HUES6 (cell line): Measurements from ENCODE around the gene MITF.

Experiments
- H3K27ac ChIP-seq: 2 replicates; pipeline ENCODE4 v1.7.0; 2013; ENCODE audit warnings: low read depth, mild to moderate bottlenecking, low read length, inconsistent platforms
- H3K27me3 ChIP-seq: 2 replicates; pipeline ENCODE4 v1.6.1; 2013; ENCODE audit warnings: low read length; ENCODE audit not compliant: control insufficient read depth, insufficient read depth
- H3K36me3 ChIP-seq: 2 replicates; pipeline ENCODE4 v1.6.1; 2013; ENCODE audit warnings: low read length; ENCODE audit not compliant: control insufficient read depth, insufficient read depth
- H3K4me1 ChIP-seq: 2 replicates; pipeline ENCODE4 v1.6.1; 2013; ENCODE audit warnings: low read length; ENCODE audit not compliant: control insufficient read depth, insufficient read depth
- H3K4me3 ChIP-seq: 2 replicates; pipeline ENCODE4 v1.5.1; 2013; ENCODE audit warnings: low read depth, low read length
- H3K9ac ChIP-seq: one replicate; pipeline ENCODE4 v1.6.1; 2013; ENCODE audit warnings: mild to moderate bottlenecking, low read length
- H3K9me3 ChIP-seq: 2 replicates; pipeline ENCODE4 v1.6.1; 2013; ENCODE audit warnings: low read depth, low read length; ENCODE audit not compliant: control insufficient read depth, insufficient read depth

Gene MITF

GRCh38 chr3:69815970-69816369 lies 76.7 kb downstream of the MITF start:
- no peaks in the 10 kb centered on the region for H3K4me1 ChIP-seq
- no peak overlapping the region for H3K4me3 ChIP-seq
- H3K9ac ChIP-seq, result no peak overlapping the region
- no peaks in the 10 kb centered on the region for H3K36me3 ChIP-seq
- H3K27me3 ChIP-seq, result no peaks in the 10 kb centered on the region
- H3K9me3 ChIP-seq, result no peaks in the 10 kb centered on the region
- H3K27ac ChIP-seq, result no peak overlapping the region

- Histone ChIP-seq H3K4me1 (no peaks in the 10 kb centered on the region), H3K9me3 (no peaks in the 10 kb centered on the region), H3K4me3 (no peak overlapping the region), H3K9ac (no peak overlapping the region), H3K36me3 (no peaks in the 10 kb centered on the region), H3K27ac (no peak overlapping the region), H3K27me3 (no peaks in the 10 kb centered on the region)
These were observed 78.7 kb downstream of the MITF start for GRCh38 chr3:69817988-69818387.

GRCh38 chr3:69819282-69819681 lies 80.0 kb downstream of the MITF start:
- Histone ChIP-seq H3K36me3 (no peaks in the 10 kb centered on the region), H3K9ac (no peak overlapping the region), H3K4me1 (no peaks in the 10 kb centered on the region), H3K27me3 (no peaks in the 10 kb centered on the region), H3K9me3 (no peaks in the 10 kb centered on the region), H3K4me3 (no peak overlapping the region), H3K27ac (no peak overlapping the region)

GRCh38 chr3:69821133-69821532 lies 81.9 kb downstream of the MITF start:
- no peak overlapping the region for H3K27ac ChIP-seq
- no peaks in the 10 kb centered on the region for H3K4me1 ChIP-seq
- no peaks in the 10 kb centered on the region for H3K36me3 ChIP-seq
- H3K4me3 ChIP-seq, result no peak overlapping the region
- no peaks in the 10 kb centered on the region for H3K27me3 ChIP-seq
- H3K9me3 ChIP-seq, result no peaks in the 10 kb centered on the region
- H3K9ac ChIP-seq, result no peak overlapping the region

GRCh38 chr3:69823743-69824142 lies 84.5 kb downstream of the MITF start:
- Histone ChIP-seq H3K36me3 (no peaks in the 10 kb centered on the region), H3K4me3 (no peak overlapping the region), H3K27ac (no peak overlapping the region), H3K27me3 (no peaks in the 10 kb centered on the region), H3K9me3 (no peaks in the 10 kb centered on the region), H3K9ac (no peak overlapping the region), H3K4me1 (no peaks in the 10 kb centered on the region)

- H3K4me1 ChIP-seq, result no peaks in the 10 kb centered on the region
- no peak overlapping the region for H3K4me3 ChIP-seq
- H3K27ac ChIP-seq, result no peak overlapping the region
- no peaks in the 10 kb centered on the region for H3K27me3 ChIP-seq
- H3K9me3 ChIP-seq, result no peaks in the 10 kb centered on the region
- H3K36me3 ChIP-seq, result no peaks in the 10 kb centered on the region
- no peak overlapping the region for H3K9ac ChIP-seq
These were observed 86.2 kb downstream of the MITF start for GRCh38 chr3:69825446-69825845.

- Histone ChIP-seq H3K4me3 (no peak overlapping the region), H3K9ac (no peak overlapping the region), H3K36me3 (no peaks in the 10 kb centered on the region), H3K27me3 (no peaks in the 10 kb centered on the region), H3K27ac (no peak overlapping the region), H3K9me3 (no peaks in the 10 kb centered on the region), H3K4me1 (no peaks in the 10 kb centered on the region)
These were observed 87.9 kb downstream of the MITF start for GRCh38 chr3:69827127-69827526.

GRCh38 chr3:69828817-69829216 lies 89.6 kb downstream of the MITF start:
- H3K4me1 ChIP-seq, result no peaks in the 10 kb centered on the region

GRCh38 chr3:69830147-69830546 lies 90.9 kb downstream of the MITF start:
- Histone ChIP-seq H3K4me1 (no peaks in the 10 kb centered on the region), H3K36me3 (no peaks in the 10 kb centered on the region), H3K27ac (no peak overlapping the region)

More at GRCh38 chr3:69828817-69829216, 89.6 kb downstream of the MITF start:
- Histone ChIP-seq H3K4me3 (no peak overlapping the region), H3K9me3 (no peaks in the 10 kb centered on the region), H3K27me3 (no peaks in the 10 kb centered on the region), H3K9ac (no peak overlapping the region), H3K27ac (no peak overlapping the region), H3K36me3 (no peaks in the 10 kb centered on the region)

GRCh38 chr3:69831737-69832136 lies 92.5 kb downstream of the MITF start:
- no peaks in the 10 kb centered on the region for H3K4me1 ChIP-seq
- H3K27me3 ChIP-seq, result no peaks in the 10 kb centered on the region
- H3K9me3 ChIP-seq, result no peaks in the 10 kb centered on the region
- no peaks in the 10 kb centered on the region for H3K36me3 ChIP-seq
- H3K27ac ChIP-seq, result no peak overlapping the region
- H3K9ac ChIP-seq, result no peak overlapping the region
- H3K4me3 ChIP-seq, result no peak overlapping the region

More at GRCh38 chr3:69830147-69830546, 90.9 kb downstream of the MITF start:
- H3K27me3 ChIP-seq, result no peaks in the 10 kb centered on the region
- H3K4me3 ChIP-seq, result no peak overlapping the region
- no peaks in the 10 kb centered on the region for H3K9me3 ChIP-seq
- no peak overlapping the region for H3K9ac ChIP-seq

GRCh38 chr3:69833591-69833990 lies 94.3 kb downstream of the MITF start:
- H3K4me3 ChIP-seq, result no peak overlapping the region
- no peaks in the 10 kb centered on the region for H3K9me3 ChIP-seq
- H3K9ac ChIP-seq, result no peak overlapping the region
- no peak overlapping the region for H3K27ac ChIP-seq
- no peaks in the 10 kb centered on the region for H3K27me3 ChIP-seq
- H3K36me3 ChIP-seq, result no peaks in the 10 kb centered on the region
- H3K4me1 ChIP-seq, result no peaks in the 10 kb centered on the region

GRCh38 chr3:69838217-69838616 lies 99.0 kb downstream of the MITF start:
- H3K27ac ChIP-seq, result no peak overlapping the region
- no peaks in the 10 kb centered on the region for H3K4me1 ChIP-seq
- H3K9ac ChIP-seq, result no peak overlapping the region
- H3K36me3 ChIP-seq, result no peaks in the 10 kb centered on the region
- no peak overlapping the region for H3K4me3 ChIP-seq
- H3K27me3 ChIP-seq, result no peaks in the 10 kb centered on the region
- H3K9me3 ChIP-seq, result no peaks in the 10 kb centered on the region
